ENCODE measurements around the gene ITGA5. TPM values are rescaled to one million over a fixed set of nuclear protein-coding genes. Genes with fewer than 3 reads are reported as not detected.

The ITGA5 gene
- total and polyA plus RNA-seq, 2 experiments from 2014 or later = 7.3 to 23.7 TPM

DNA sequence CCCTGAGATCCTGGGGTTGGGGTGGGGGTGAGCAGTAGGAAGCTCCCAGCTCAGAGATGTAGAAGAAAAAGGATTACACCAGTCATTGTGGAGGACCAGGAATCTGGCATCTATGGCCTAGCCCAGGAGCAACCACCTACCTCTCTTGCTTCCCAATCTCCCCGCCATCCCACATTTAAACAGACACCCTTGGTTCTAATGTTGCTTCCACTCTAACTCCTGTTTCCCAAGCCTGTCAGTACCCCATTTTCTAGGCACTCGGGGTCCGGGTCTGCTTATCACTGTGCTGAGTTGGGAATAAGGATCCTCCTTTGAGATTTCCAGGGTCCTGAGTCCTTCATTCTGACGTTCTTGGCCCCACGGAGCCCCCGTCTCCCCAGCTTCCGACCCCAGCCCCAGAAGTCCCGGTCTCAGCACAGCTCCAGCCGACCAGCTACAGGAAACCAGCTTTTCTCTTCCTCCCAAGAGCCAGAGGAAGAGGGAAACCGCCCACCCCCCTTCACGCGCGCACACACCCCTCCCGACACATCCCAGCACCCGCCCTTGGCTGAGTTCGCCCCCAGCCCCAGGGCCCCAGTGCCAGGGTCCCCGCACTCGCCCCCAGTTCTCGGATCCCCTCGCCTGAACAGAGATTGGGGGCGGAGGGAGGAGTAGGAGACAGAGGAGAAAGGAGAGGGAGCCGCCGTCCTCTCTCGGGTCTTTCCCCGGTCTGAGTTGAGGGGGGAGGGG, 1.2 kb downstream of the ITGA5 start (continued):
- TF ChIP-seq, protein P1, sequence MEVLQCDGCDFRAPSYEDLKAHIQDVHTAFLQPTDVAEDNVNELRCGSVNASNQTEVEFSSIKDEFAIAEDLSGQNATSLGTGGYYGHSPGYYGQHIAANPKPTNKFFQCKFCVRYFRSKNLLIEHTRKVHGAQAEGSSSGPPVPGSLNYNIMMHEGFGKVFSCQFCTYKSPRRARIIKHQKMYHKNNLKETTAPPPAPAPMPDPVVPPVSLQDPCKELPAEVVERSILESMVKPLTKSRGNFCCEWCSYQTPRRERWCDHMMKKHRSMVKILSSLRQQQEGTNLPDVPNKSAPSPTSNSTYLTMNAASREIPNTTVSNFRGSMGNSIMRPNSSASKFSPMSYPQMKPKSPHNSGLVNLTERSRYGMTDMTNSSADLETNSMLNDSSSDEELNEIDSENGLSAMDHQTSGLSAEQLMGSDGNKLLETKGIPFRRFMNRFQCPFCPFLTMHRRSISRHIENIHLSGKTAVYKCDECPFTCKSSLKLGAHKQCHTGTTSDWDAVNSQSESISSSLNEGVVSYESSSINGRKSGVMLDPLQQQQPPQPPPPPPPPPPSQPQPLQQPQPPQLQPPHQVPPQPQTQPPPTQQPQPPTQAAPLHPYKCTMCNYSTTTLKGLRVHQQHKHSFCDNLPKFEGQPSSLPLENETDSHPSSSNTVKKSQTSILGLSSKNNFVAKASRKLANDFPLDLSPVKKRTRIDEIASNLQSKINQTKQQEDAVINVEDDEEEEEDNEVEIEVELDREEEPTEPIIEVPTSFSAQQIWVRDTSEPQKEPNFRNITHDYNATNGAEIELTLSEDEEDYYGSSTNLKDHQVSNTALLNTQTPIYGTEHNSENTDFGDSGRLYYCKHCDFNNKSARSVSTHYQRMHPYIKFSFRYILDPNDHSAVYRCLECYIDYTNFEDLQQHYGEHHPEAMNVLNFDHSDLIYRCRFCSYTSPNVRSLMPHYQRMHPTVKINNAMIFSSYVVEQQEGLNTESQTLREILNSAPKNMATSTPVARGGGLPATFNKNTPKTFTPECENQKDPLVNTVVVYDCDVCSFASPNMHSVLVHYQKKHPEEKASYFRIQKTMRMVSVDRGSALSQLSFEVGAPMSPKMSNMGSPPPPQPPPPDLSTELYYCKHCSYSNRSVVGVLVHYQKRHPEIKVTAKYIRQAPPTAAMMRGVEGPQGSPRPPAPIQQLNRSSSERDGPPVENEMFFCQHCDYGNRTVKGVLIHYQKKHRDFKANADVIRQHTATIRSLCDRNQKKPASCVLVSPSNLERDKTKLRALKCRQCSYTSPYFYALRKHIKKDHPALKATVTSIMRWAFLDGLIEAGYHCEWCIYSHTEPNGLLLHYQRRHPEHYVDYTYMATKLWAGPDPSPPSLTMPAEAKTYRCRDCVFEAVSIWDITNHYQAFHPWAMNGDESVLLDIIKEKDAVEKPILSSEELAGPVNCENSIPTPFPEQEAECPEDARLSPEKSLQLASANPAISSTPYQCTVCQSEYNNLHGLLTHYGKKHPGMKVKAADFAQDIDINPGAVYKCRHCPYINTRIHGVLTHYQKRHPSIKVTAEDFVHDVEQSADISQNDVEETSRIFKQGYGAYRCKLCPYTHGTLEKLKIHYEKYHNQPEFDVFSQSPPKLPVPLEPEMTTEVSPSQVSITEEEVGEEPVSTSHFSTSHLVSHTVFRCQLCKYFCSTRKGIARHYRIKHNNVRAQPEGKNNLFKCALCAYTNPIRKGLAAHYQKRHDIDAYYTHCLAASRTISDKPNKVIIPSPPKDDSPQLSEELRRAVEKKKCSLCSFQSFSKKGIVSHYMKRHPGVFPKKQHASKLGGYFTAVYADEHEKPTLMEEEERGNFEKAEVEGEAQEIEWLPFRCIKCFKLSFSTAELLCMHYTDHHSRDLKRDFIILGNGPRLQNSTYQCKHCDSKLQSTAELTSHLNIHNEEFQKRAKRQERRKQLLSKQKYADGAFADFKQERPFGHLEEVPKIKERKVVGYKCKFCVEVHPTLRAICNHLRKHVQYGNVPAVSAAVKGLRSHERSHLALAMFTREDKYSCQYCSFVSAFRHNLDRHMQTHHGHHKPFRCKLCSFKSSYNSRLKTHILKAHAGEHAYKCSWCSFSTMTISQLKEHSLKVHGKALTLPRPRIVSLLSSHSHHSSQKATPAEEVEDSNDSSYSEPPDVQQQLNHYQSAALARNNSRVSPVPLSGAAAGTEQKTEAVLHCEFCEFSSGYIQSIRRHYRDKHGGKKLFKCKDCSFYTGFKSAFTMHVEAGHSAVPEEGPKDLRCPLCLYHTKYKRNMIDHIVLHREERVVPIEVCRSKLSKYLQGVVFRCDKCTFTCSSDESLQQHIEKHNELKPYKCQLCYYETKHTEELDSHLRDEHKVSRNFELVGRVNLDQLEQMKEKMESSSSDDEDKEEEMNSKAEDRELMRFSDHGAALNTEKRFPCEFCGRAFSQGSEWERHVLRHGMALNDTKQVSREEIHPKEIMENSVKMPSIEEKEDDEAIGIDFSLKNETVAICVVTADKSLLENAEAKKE (CRISPR knock-in tag; IDR thresholded peaks at IDR 0.05) = no peak
- TF ChIP-seq, protein P2, sequence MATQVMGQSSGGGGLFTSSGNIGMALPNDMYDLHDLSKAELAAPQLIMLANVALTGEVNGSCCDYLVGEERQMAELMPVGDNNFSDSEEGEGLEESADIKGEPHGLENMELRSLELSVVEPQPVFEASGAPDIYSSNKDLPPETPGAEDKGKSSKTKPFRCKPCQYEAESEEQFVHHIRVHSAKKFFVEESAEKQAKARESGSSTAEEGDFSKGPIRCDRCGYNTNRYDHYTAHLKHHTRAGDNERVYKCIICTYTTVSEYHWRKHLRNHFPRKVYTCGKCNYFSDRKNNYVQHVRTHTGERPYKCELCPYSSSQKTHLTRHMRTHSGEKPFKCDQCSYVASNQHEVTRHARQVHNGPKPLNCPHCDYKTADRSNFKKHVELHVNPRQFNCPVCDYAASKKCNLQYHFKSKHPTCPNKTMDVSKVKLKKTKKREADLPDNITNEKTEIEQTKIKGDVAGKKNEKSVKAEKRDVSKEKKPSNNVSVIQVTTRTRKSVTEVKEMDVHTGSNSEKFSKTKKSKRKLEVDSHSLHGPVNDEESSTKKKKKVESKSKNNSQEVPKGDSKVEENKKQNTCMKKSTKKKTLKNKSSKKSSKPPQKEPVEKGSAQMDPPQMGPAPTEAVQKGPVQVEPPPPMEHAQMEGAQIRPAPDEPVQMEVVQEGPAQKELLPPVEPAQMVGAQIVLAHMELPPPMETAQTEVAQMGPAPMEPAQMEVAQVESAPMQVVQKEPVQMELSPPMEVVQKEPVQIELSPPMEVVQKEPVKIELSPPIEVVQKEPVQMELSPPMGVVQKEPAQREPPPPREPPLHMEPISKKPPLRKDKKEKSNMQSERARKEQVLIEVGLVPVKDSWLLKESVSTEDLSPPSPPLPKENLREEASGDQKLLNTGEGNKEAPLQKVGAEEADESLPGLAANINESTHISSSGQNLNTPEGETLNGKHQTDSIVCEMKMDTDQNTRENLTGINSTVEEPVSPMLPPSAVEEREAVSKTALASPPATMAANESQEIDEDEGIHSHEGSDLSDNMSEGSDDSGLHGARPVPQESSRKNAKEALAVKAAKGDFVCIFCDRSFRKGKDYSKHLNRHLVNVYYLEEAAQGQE (IDR thresholded peaks at IDR 0.05; ENCODE audit: unreplicated experiment) = no peak
- TF ChIP-seq STAT1 (IDR thresholded peaks at IDR 0.05; ENCODE audit: unreplicated experiment) (no peak), NANOG (IDR thresholded peaks at IDR 0.05; ENCODE audit: borderline replicate concordance) (no peak)
